ENCODE data around the gene ZNRD2.

The ZNRD2 gene

DNA sequence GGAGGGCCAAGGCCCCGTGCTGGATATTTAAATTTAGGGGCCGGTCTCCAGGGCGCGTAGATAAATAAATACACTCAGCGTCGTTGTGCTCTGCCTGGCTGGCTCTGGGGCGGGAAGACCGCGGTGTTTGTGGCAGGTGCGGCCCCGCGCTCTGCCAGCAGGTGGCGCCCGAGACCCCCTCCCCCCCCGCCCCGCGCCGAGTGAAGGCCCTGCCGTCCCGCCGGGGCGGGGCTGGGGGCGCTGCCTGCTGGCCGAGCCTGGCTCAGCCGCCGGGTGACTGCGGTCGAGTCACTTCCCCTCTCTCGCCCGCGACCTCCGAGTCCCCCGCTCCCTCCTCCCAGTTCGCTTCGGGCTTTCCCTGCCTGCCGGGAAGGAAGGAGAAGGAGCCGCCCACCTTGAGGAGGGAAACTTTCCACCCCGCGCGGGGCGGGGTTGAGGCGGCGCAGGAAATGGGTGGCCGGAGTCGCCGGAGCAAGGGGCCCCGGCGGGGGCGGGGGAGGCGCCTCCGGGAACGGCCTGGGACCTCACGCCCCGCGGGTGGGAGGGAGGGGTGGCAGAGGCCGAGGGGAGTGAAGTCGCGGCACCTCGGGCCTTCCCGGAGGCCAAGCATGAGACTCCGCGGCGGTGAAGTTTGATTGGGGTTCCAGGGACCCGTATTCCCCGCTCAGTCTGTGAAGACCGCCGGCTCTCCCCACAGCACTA lies 4.0 kb downstream of the ZNRD2 start:
- peak; percentile 76 for DNase-seq

- DNase-seq, result peak; percentile 48
Observed at GRCh38 chr11:65574811-65575567, 4.7 kb downstream of the ZNRD2 start.

GRCh38 chr11:65575568-65576231 lies 5.4 kb downstream of the ZNRD2 start, which contains the start of gene EHBP1L1:
Gene EHBP1L1, plus strand, starts transcription at chr11:65576053. Its CDS starts 250 bp downstream, at chr11:65576303.
- peak; percentile 75 for DNase-seq

- DNase-seq, result no peak
Observed at GRCh38 chr11:65576232-65576866, 6.1 kb downstream of the ZNRD2 start.

DNA sequence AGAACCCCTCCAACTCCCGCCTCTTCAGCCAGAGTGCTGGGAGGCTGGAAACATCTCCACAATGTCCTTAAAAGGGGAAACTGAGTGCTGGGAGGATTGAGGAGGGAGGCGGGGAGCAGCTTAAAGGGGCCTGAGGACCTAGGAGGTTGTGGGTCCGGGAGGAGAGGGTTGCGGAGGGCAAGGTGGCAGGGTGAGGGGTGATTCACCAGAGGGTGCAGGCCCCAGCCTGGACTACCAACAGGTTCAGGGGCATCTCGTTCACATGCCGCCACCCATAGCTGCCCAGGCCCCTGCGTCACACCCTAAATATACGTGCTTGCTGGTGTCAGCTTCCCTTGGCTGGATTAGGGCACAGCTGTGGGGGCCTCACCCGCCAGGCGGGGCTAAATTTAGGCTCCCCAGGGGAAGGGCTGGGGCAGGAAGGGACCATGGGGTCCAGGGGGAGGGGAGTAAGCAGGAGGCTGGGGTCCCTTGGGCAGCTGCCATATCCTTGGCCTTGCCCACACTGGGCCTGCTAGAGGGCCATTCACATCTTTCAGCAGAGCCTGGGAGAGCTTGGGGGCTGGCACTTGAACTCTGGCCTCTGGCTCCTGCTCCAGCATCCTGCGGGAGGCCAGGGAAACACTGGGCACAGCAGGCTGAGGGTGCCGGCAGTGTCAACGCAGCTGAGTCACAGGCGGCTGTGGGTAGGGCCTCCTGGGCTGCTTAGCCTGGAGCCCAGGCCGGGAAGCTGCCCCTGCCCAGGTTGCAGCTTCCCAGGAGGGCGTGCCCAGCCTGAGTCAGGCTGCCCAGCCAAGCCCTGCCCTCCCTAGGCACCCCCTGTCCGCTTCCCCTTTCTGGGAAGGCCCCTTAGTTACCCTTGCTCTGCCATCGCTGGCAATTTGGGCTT lies 6.8 kb downstream of the ZNRD2 start:
- no peak for DNase-seq

DNA sequence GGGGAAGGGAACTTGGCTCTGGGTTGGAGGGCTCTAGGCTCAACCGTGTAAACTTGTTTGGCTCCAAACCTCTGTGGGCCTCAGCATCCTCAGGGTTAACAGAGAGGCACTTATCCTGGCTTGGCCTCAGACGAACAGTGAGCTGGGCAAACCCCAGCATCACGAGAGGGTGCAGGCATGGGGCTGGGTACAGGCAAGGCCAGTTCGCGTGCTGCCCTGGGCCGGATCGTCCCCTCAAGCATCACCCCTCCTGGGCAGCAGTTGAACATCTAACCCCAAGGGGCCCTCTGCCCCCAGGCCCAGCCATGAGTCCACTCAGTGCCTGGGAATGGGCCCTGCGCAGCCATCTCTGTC lies 7.5 kb downstream of the ZNRD2 start:
- no peak for DNase-seq

DNA sequence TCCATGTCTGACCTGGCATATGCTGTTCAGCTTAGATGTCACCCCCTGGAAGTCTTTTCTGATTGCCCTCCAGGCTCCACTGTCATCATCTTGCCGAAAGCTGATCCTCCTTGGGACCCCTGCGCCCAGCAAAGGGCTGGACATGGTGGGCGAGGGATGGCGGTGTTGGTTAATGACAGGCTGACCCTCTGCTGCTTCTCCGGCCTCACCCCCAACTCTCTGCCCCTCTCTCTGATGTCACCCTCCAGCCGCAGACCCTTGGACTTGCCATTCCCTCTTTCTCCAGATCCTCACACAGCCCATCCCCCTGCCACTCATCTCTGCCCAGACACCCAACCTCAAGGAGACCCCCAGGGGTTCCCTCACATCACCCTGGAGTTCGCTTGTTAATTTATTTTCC lies 7.9 kb downstream of the ZNRD2 start:
- no peak for DNase-seq

GRCh38 chr11:65578667-65579066 lies 8.4 kb downstream of the ZNRD2 start:
- DNase-seq, result no peak

DNA sequence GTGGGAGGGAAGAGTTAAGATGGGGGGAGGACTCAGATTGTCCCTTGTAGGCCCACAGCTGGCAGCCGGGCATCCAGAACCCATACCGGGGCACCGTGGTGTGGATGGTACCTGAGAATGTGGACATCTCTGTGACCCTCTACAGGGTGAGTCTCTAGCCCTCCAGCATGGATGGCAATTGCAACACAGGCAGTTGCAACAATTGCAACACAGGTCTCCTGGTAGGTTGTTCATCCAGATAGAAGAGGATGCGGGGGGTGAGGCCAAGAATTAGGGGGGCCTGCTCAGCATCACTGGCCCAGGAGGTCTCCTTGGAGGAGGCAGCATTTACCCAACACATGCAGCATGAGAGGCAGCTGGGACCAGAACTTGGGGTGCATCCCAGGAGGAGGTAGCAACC lies 9.0 kb downstream of the ZNRD2 start:
- no peak for DNase-seq

GRCh38 chr11:65580031-65580692 lies 9.9 kb downstream of the ZNRD2 start:
- DNase-seq, result no peak

DNA sequence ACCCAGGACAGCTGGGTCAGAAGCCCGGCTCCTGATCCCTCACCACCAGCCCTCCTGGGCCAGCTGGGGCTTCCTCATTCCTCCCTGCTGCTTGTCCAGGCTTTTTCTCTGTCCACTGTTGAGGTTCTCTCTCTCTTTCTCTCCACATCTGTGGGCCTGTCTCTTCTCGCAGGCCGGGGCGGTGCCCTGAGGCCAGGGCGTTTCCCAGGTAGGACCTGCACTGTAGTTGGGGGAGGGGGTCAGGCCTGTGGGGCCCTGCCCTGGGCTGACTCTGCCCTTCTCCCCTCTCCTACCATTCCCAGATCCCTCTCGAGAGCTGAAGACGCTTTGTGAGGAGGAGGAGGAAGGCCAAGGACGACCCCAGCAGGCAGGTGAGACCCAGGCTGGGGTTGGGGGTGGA lies 10.5 kb downstream of the ZNRD2 start:
- DNase-seq, result no peak

- no peak for DNase-seq
Observed at GRCh38 chr11:65581928-65582327, 11.7 kb downstream of the ZNRD2 start.

GRCh38 chr11:65583589-65583988 lies 13.3 kb downstream of the ZNRD2 start:
- DNase-seq, result no peak

- no peak for DNase-seq
Observed at GRCh38 chr11:65584106-65584505, 13.8 kb downstream of the ZNRD2 start.

DNA sequence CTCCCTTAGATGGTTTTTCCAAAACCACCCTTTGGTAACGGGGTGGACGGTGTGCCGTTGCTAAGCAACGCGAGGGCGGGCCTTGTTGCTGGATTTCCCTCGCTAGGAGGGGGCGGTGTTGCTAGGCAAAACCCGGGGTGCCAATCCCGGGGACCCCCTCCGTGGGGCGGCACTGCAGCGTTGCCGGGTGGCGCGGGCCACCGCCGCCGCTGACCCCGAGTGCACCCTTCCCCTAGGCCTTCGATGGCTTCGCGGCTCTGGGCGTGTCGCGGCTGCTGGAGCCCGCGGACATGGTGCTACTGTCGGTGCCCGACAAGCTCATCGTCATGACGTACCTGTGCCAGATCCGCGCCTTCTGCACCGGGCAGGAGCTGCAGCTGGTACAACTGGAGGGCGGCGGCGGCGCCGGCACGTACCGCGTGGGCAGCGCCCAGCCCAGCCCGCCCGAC lies 14.5 kb downstream of the ZNRD2 start:
- no peak for DNase-seq

GRCh38 chr11:65585396-65586246 lies 15.3 kb downstream of the ZNRD2 start:
- no peak for DNase-seq

- no peak for DNase-seq
Observed at GRCh38 chr11:65586247-65586630, 16.0 kb downstream of the ZNRD2 start.

- DNase-seq, result no peak
Observed at GRCh38 chr11:65586676-65587075, 16.4 kb downstream of the ZNRD2 start.

- DNase-seq, result peak; percentile 2
Observed at GRCh38 chr11:65588199-65589054, 18.1 kb downstream of the ZNRD2 start.

Data from NCI-H774 (cell line).